ENCODE results near the gene NME1. TPM values are rescaled to one million over a fixed set of nuclear protein-coding genes. Genes with fewer than 3 reads are reported as not detected.

Gene NME1
- total RNA-seq, 1 experiment from 2014 or later: 324 TPM

DNA sequence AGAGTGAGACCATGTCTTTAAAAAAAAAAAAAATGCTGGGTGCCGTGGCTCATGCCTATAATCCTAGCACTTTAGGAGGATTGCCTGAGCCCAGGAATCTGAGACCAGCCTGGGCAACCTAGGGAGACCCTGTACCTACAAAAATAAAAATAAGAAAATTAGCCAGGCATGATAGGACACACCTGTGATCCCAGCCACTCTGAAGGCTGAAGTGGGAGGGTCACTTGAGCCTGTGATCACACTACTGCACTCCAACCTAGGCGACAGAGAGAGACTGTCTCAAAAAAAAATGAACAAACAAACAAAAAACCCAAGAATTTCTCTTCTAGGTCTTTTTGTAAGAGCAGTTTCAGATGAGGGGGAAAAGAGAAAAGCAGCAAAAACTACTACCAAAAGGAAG, 47.5 kb downstream of the NME1 start:
- intact Hi-C loops (cut with micrococcal nuclease): no loop called here
- no TSS peak for BruUV-seq (replicated peaks)
- H3K4me3 Mint-ChIP-seq (ENCODE audit: unreplicated experiment): no peak overlapping the region
- ChIA-PET CTCF (no interaction called here), POLR2A (interaction anchor here (0.6 kb wide), 1 partner anchor 20 kb away, joined by 4 read pairs; no protein-coding TSS in a partner anchor)
- H3K36me3 Mint-ChIP-seq (ENCODE audit: insufficient read depth, unreplicated experiment): peaks cover 88% of the 10 kb centered on the region
- H3K27ac Mint-ChIP-seq (ENCODE audit: low read depth, unreplicated experiment): no peak overlapping the region
- H3K9me3 Mint-ChIP-seq (ENCODE audit: unreplicated experiment): no peaks in the 10 kb centered on the region
- TF ChIP-seq, protein P1, sequence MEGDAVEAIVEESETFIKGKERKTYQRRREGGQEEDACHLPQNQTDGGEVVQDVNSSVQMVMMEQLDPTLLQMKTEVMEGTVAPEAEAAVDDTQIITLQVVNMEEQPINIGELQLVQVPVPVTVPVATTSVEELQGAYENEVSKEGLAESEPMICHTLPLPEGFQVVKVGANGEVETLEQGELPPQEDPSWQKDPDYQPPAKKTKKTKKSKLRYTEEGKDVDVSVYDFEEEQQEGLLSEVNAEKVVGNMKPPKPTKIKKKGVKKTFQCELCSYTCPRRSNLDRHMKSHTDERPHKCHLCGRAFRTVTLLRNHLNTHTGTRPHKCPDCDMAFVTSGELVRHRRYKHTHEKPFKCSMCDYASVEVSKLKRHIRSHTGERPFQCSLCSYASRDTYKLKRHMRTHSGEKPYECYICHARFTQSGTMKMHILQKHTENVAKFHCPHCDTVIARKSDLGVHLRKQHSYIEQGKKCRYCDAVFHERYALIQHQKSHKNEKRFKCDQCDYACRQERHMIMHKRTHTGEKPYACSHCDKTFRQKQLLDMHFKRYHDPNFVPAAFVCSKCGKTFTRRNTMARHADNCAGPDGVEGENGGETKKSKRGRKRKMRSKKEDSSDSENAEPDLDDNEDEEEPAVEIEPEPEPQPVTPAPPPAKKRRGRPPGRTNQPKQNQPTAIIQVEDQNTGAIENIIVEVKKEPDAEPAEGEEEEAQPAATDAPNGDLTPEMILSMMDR (IDR thresholded peaks at IDR 0.05; ENCODE audit: unreplicated experiment): no peak
- no peaks in the 10 kb centered on the region for H3K27me3 Mint-ChIP-seq (ENCODE audit: insufficient read depth, unreplicated experiment)
- no peaks in the 10 kb centered on the region for H3K4me1 Mint-ChIP-seq (ENCODE audit: insufficient read depth, unreplicated experiment)
- no peak for DNase-seq (ENCODE audit: unreplicated experiment)

DNA sequence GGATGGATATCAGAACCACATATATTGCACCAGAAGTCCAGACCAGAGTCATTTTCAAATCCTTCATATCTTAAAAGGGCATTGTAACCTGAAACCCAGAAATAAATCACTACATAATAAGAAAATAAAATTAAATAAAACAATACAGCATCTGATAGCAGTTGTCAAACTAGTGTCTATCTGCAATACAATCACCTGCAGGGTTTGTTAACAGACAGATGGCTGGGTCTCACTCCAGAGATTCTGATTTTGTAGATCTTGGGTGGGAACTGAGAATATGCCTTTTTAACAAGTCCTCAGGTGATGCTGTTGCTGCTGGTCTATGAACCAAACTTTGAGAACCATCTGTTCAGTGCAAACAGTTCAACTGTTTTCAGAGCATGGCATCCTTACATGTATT, 50.5 kb downstream of the NME1 start:
- H3K27me3 Mint-ChIP-seq (ENCODE audit: insufficient read depth, unreplicated experiment): no peaks in the 10 kb centered on the region
- intact Hi-C loops (cut with micrococcal nuclease): no loop called here
- POLR2A ChIA-PET: no interaction called here

More for the DNA sequence above, 50.5 kb downstream of the NME1 start:
- Mint-ChIP-seq H3K9me3 (ENCODE audit: unreplicated experiment) (no peaks in the 10 kb centered on the region), H3K36me3 (ENCODE audit: insufficient read depth, unreplicated experiment) (peaks cover 82% of the 10 kb centered on the region), H3K4me3 (ENCODE audit: unreplicated experiment) (no peak overlapping the region), H3K27ac (ENCODE audit: low read depth, unreplicated experiment) (no peak overlapping the region), H3K4me1 (ENCODE audit: insufficient read depth, unreplicated experiment) (no peaks in the 10 kb centered on the region)
- no TSS peak for BruUV-seq (replicated peaks)
- CTCF ChIA-PET: interaction anchor here (1.0 kb wide), 1 partner anchor 31 kb away, joined by 3 read pairs; no protein-coding TSS in a partner anchor
- DNase-seq (ENCODE audit: unreplicated experiment): no peak
- TF ChIP-seq, protein P1 (IDR thresholded peaks at IDR 0.05; ENCODE audit: unreplicated experiment): no peak

Other genes starting within 250 kb of the NME1 start
- gene SPAG9, start 32.7 kb upstream of the NME1 start, total RNA-seq (2022): 78.5 and 93.9 TPM in 2 replicates
- 1,004 and 1,033 TPM in 2 replicates for gene NME2, start 12.9 kb downstream of the NME1 start, total RNA-seq (2022)
- 7.4 and 7.7 TPM in 2 replicates for gene MBTD1, start 106.5 kb downstream of the NME1 start, total RNA-seq (2022)
- gene UTP18, start 107.0 kb downstream of the NME1 start, total RNA-seq (2022): 25.3 and 27.8 TPM in 2 replicates

Data from MCF 10A (cell line).